Measurements from ENCODE around the gene IFT52.
A peak's percentile ranks its signal among the peaks of the same experiment; 100 is the strongest.
"Not testable (repeated sequence)": the region's sequence is repeated elsewhere in the genome, so short reads cannot be mapped to it uniquely, and the experiment has no call there.

The IFT52 gene

GRCh38 chr20:43653966-43654365 is 63.2 kb downstream of the IFT52 start:
- DNase-seq, result no peak

DNA sequence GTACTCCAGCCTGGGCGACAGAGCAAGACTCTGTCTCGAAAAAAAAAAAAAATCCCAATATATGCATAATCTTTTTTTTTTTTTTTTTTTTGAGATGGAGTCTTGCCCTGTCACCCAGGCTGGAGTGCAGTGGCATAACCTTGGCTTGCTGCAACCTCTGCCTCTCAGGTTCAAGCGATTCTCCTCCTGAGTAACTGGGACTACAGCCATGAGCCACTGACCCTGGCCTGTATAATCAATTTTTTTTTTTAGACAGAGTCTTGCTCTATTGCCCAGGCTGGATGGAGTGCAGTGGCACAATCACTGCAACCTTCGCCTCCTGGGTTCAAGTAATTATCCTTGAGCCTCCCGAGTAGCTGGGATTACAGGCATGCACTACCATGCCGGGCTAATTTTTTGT is 64.4 kb downstream of the IFT52 start:
- DNase-seq, result not testable (repeated sequence)

DNA sequence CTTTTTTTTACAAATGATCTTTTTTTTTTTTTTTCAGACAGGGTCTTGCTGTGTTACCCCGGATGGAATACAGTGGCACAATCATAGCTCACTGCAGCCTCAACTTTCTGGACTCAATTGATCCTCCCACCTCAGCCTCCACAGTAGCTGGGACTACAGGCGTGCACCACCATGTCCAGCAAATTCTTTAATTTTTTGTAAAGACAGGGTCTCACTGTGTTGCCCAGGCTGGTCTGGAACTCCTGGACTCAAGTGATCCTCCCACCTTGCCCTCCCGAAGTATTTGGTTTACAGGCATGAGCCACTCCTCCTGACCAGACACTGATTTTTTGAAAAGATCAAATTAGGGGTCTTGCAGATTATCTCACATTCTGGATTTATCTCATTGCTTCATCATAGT is 65.2 kb downstream of the IFT52 start:
- DNase-seq, result no peak

- DNase-seq, result peak; percentile 28
Observed at GRCh38 chr20:43658069-43658722, 67.5 kb downstream of the IFT52 start.

- DNase-seq, result no peak
Observed at GRCh38 chr20:43658723-43659419, 68.1 kb downstream of the IFT52 start.

DNA sequence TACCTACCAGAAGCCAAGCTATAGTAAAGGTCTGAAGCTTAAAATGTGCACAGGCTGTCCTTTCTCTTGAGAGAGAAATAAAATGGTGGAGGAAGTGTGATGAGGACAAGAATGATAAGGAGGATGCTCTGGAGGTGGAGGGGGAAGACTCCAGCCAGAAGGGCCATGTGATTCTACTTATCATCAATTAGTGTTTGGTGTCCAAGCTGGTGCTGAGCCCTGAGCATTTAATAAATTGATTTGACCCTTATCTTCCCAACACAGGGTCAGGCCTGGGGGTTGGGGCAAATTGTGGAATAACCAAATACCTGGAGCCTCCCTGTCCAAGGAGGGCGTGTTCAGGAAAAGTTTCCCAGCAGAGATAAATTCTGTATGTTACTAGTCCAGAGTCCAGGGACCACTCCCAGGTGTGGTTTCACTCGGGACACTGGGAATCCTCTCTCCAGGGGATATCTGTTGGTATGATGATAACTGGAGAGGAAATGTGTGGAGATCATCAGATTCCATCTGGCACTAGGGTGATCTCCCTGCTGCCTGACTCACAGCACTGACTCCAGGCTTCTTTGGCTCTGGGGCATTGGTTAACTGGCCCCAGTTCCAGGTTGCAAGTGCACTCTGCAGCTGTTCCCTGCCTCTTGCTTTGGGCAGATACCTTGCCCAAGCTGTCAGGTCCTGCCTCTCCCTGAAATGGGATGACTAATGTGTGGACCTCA is 72.4 kb downstream of the IFT52 start:
- DNase-seq, result no peak

- DNase-seq, result no peak
Observed at GRCh38 chr20:43665466-43666176, 74.9 kb downstream of the IFT52 start.

DNA sequence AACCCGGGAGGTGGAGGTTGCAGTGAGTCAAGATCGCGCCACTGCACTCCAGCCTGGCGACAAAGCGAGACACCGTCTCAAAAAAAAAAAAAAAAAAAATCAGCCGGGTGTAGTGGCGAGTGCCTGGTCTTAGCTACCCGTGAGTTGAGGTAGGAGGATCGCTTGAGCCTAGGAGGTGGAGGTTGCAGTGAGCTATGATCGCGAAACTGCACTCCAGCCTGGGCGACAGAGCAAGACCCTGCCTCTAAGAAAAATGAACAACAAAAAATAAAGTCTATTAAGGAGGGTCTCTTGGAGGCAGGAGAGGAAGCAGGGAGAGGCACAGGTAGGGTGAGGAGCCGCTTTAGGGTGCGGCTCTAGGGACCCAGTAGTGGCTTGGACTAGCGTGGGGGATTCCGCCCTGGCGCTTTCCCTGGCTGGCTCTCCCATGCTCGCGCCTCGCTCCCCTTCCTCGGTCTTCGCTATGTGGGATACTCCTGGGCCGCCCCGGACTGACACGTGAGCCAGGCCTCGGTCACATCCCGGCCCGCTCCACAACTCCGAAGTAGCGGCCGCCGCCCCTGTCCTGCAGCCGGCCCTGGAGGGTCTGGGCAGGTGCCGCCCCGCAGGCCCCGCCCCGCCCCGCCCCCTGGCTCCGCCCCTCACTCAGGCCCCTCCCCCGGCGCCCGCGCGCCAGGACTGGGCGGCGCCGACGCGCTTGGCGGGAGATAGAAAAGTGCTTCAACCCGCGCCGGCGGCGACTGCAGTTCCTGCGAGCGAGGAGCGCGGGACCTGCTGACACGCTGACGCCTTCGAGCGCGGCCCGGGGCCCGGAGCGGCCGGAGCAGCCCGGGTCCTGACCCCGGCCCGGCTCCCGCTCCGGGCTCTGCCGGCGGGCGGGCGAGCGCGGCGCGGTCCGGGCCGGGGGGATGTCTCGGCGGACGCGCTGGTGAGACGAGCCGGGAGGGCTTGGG is 75.9 kb downstream of the IFT52 start, which contains the start of gene MYBL2:
Gene MYBL2, plus strand, starts transcription at position 739 of the 953 bp plus-strand sequence. Its CDS starts 170 bp downstream, at position 909.
- peak; percentile 82 for DNase-seq

DNA sequence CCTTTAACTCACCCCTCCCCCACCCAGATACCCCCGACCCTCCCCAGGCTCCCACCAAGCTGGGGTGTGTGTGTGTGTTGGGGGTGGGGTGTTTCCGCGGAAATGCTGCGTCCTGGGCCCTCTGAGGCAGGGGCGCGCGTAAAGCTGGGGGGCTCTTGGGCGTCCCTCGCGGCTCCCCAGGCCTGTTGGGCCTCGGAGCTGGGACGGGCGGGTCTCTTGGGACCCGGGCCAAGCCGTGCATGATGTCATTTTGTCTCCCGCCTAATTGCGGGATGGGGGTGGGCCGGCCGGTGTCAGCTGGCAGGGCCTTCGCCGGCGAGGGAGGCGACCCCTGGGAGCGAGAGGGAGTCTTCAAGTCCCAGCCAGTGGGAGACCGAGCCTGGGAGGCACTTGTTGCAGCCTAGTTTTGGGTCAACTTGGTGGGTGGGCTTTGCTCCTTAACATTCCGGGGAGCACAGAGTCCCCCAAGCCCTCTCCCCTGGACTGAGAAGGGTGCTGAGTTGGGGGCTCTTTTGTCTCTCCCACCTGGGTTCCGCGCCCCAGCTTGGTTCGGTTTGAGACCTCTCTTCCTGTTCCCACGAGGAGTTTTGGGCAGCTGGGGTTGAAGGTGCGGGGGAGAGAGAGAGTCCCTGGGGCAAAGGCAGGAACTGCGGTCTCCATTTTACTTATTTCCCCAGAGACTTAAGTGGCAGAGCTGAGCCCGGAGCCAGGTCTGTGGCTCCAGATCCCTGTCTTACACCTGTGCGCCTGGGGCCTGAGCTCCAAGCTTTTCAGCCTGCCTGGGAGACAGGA is 76.8 kb downstream of the IFT52 start:
- DNase-seq, result no peak

DNA sequence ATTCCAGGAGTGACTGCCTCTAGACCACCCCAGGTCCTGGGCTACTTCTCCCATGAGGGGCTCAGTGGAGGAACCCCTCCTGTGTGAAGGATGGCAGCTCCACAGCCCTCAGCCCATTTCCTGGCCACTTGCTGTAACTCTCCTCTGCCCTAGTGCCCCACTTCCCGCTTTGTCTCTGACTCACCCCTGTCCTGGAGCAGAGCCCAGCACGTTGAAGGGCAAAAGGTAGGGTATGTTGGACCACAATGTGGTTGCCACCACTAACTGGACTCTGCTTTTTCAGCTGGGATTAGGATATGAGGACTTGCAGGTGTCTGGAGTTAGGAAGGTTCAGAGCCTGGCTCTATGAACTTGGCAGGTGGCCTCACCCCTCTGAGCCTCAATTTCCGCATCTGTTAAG is 78.6 kb downstream of the IFT52 start:
- no peak for DNase-seq

- no peak for DNase-seq
Observed at GRCh38 chr20:43670423-43670822, 79.7 kb downstream of the IFT52 start.

DNA sequence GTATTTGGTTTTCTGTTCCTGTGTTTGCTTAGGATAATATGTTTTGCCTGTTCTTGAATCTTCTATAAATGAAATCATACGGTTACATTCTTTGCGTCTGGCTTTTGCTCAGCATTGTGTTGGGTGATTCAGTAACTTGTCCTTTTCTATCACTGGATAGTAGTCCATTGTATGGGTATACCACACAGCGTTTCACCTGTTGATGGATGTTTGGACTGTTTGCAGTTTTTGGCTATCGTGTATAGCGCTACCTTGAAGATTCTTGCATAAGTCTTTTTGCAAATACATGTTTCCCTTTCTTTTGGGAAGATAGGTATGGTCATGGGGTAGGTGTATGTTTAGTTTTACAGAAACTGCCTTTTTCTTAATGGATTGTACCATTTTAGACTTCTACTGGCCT is 85.6 kb downstream of the IFT52 start:
- no peak for DNase-seq

GRCh38 chr20:43680981-43681380 is 90.2 kb downstream of the IFT52 start:
- DNase-seq, result no peak

DNA sequence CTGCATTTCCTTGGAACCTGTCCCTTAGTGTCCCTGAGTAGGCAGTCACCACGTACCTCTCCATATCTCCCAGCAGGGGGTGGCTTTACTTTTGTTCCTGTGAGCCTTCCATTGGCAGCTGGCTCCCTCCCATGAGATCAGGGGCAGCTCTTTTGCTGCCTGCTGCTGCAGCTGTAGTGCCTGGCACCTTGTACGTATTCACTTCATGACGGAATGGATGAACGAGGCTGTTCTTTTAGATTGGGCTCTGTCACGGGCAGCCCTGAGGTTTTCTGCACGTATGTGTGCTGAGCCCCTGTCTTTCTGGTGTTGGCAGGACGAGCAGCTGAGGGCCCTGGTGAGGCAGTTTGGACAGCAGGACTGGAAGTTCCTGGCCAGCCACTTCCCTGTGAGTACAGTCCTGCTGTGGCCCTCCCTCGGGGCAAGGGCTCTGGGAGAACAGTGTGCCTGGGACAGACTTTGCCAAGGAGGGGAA is 90.8 kb downstream of the IFT52 start:
- DNase-seq, result no peak

- DNase-seq, result no peak
Observed at GRCh38 chr20:43681991-43682410, 91.3 kb downstream of the IFT52 start.

DNA sequence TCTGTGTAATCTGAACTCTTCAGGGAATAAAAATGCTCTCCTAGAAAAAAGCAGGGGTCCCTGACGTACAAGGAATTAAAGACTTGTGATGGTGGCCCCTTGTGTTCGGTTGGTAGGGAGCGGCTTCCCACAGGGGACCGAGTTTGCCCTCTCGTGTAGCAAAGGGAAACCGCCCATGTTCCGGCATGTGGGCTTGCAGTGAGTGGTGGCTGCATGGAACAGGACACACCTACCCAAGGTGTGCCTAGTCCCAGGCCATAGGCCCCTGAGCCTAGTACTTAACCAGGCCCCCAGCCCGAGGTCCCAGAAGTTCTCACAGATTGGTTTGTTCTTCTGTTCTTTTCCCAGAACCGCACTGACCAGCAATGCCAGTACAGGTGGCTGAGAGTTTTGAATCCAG is 91.7 kb downstream of the IFT52 start:
- no peak for DNase-seq

- no peak for DNase-seq
Observed at GRCh38 chr20:43686820-43687219, 96.1 kb downstream of the IFT52 start.

- no peak for DNase-seq
Observed at GRCh38 chr20:43689165-43689564, 98.4 kb downstream of the IFT52 start.

- DNase-seq, result no peak
Observed at GRCh38 chr20:43690943-43691598, 100.3 kb downstream of the IFT52 start.

DNA sequence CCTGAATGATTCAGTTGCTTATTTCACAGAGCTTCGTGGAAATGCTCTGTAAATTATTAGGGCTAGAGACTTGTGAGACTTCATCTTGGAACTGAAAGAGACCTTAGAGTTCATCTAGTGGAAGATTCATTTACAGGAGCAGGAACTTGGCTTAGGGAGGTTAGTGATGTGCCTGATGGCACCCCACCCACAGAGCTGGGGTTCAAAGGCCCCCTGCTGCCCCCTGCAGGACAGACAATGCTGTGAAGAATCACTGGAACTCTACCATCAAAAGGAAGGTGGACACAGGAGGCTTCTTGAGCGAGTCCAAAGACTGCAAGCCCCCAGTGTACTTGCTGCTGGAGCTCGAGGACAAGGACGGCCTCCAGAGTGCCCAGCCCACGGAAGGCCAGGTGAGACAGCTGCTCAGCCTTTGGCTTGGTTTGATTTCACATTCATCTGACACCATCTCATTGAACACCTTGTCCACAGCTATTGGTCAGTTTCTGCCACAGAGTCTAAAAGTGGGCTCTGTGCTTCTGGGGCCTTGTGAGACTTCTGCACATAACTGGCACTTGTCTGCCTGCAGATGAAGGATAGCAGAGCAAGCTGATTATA is 101.3 kb downstream of the IFT52 start:
- peak; percentile 52 for DNase-seq
